ENCODE data around the gene HEATR1.
A peak's percentile ranks its signal among the peaks of the same experiment; 100 is the strongest.

The HEATR1 gene

GRCh38 chr1:236502972-236503639, 101.2 kb downstream of the HEATR1 start:
- Mint-ChIP-seq H3K27ac (peak overlapping the region; percentile 80), H3K4me3 (peak overlapping the region; percentile 68), H3K36me3 (ENCODE audit: low read depth) (no peaks in the 10 kb centered on the region), H3K4me1 (ENCODE audit: low read depth) (peaks cover 12% of the 10 kb centered on the region), H3K27me3 (no peaks in the 10 kb centered on the region), H3K9me3 (no peaks in the 10 kb centered on the region)
- intact Hi-C loops (cut with micrococcal nuclease): no loop called here

- peaks cover 12% of the 10 kb centered on the region for H3K4me1 Mint-ChIP-seq (ENCODE audit: low read depth)
- intact Hi-C loops (cut with micrococcal nuclease): no loop called here
- peak overlapping the region; percentile 80 for H3K27ac Mint-ChIP-seq
- peak overlapping the region; percentile 68 for H3K4me3 Mint-ChIP-seq
- no peaks in the 10 kb centered on the region for H3K27me3 Mint-ChIP-seq
- no peaks in the 10 kb centered on the region for H3K9me3 Mint-ChIP-seq
- no peaks in the 10 kb centered on the region for H3K36me3 Mint-ChIP-seq (ENCODE audit: low read depth)
Measured at GRCh38 chr1:236502579-236502971, 101.7 kb downstream of the HEATR1 start.

GRCh38 chr1:236501093-236501492, 103.2 kb downstream of the HEATR1 start:
- no peak overlapping the region for H3K4me3 Mint-ChIP-seq
- peaks cover 3% of the 10 kb centered on the region for H3K27me3 Mint-ChIP-seq
- H3K4me1 Mint-ChIP-seq (ENCODE audit: low read depth): peaks cover 12% of the 10 kb centered on the region
- H3K9me3 Mint-ChIP-seq: no peaks in the 10 kb centered on the region
- H3K36me3 Mint-ChIP-seq (ENCODE audit: low read depth): no peaks in the 10 kb centered on the region
- intact Hi-C loops (cut with micrococcal nuclease): no loop called here
- H3K27ac Mint-ChIP-seq: no peak overlapping the region

Data from dendritic cell treated with granulocyte-macrophage colony-stimulating factor and Interleukin-4, amounts not matched to agents 40 ng/mL and 50 ng/mL, for 4 days (primary cell).